ENCODE measurements around the gene IMMP2L. TPM values are rescaled to one million over a fixed set of nuclear protein-coding genes. Genes with fewer than 3 reads are reported as not detected.

Gene IMMP2L
- polyA plus RNA-seq, 2 of the 4 experiments (the other 2 are of a cell fraction): 16.1 to 23.8 TPM

GRCh38 chr7:111063166-111063565 lies 499.1 kb downstream of the IMMP2L start:
- ChIA-PET POLR2A (no interaction called here), CTCF (no interaction called here)
- Histone ChIP-seq H3K9me3 (peaks cover 17% of the 10 kb centered on the region), H3K4me3 (no peak overlapping the region), H3K4me1 (no peaks in the 10 kb centered on the region), H3K27ac (no peak overlapping the region), H3K4me2 (no peak overlapping the region)
- 83% methylated on average over 1 of the region's 1 CpG for WGBS (ENCODE audit: missing lambda C conversion rate)
- TF ChIP-seq ZFP36 (IDR thresholded peaks at IDR 0.05; ENCODE audit: borderline replicate concordance, partially characterized antibody): peak; percentile 27
- TF ChIP-seq TFCP2L1 (CRISPR knock-in tag; IDR thresholded peaks at IDR 0.05): no peak
- DNase-seq (ENCODE audit: low read depth in 1 of 2, low spot score in 1 of 2) (no peak), FAIRE-seq (no peak), ATAC-seq (no peak)

- POLR2A ChIA-PET: no interaction called here
These were observed 502.5 kb downstream of the IMMP2L start for GRCh38 chr7:111059833-111060232.

DNA sequence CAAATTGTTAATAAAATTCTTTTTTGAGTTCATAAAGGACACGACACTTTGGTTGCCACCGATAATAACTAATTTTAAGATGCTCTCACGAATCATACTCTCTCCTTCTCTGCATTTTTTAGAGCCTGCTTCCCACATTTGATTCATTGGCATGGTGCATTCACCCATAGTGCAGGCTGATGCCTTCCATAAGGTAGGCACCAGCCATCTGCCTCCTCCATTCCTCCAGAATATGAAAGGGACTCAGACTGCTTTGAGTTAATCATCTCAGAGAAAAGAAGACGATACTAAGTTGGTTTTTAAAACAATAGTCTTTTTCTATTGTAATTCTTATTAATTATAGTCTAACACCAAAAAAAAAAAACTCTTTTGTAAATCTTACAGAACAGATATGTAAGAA lies 505.2 kb downstream of the IMMP2L start:
- DNase-seq (ENCODE audit: low read depth in 1 of 2, low spot score in 1 of 2) (no peak), FAIRE-seq (no peak), ATAC-seq (no peak)
- no peaks in the 10 kb centered on the region for H3K4me1 ChIP-seq
- ChIA-PET POLR2A (no interaction called here), CTCF (no interaction called here)
- no peak overlapping the region for H3K27ac ChIP-seq
- H3K4me3 ChIP-seq: no peak overlapping the region
- WGBS (ENCODE audit: missing lambda C conversion rate): 70% methylated on average over 4 of the region's 4 CpGs
- H3K4me2 ChIP-seq: no peak overlapping the region
- no peak for TF ChIP-seq TP53 (CRISPR knock-in tag; IDR thresholded peaks at IDR 0.05)
- no peak for TF ChIP-seq NFE2L2 (conservative IDR thresholded peaks at IDR 0.05; ENCODE audit: low read length)
- TF ChIP-seq ZC3H11A (IDR thresholded peaks at IDR 0.05): no peak
- no peak for TF ChIP-seq PHF8 (IDR thresholded peaks at IDR 0.05; ENCODE audit: borderline replicate concordance, low read depth)
- TF ChIP-seq, protein P1, sequence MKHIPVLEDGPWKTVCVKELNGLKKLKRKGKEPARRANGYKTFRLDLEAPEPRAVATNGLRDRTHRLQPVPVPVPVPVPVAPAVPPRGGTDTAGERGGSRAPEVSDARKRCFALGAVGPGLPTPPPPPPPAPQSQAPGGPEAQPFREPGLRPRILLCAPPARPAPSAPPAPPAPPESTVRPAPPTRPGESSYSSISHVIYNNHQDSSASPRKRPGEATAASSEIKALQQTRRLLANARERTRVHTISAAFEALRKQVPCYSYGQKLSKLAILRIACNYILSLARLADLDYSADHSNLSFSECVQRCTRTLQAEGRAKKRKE (CRISPR knock-in tag; IDR thresholded peaks at IDR 0.05; ENCODE audit: low read depth): no peak
- TF ChIP-seq JUNB (IDR thresholded peaks at IDR 0.05): no peak
- TF ChIP-seq SREBF2 (IDR thresholded peaks at IDR 0.05): no peak
- no peak for TF ChIP-seq NPAS2 (CRISPR knock-in tag; IDR thresholded peaks at IDR 0.05; ENCODE audit: borderline replicate concordance)
- no peaks in the 10 kb centered on the region for H3K9me3 ChIP-seq

More at GRCh38 chr7:111059833-111060232, 502.5 kb downstream of the IMMP2L start:
- TF ChIP-seq CEBPB (IDR thresholded peaks at IDR 0.05) (no peak), CHD4 (IDR thresholded peaks at IDR 0.05; ENCODE audit: borderline replicate concordance) (no peak), JUN (IDR thresholded peaks at IDR 0.05) (no peak), HOXA7 (CRISPR knock-in tag; IDR thresholded peaks at IDR 0.05) (no peak), POLR2A (IDR thresholded peaks at IDR 0.05; ENCODE audit: low read length) (no peak), SREBF2 (IDR thresholded peaks at IDR 0.05) (no peak), HEYL (CRISPR knock-in tag; IDR thresholded peaks at IDR 0.05) (no peak), JUNB (IDR thresholded peaks at IDR 0.05) (no peak), NFE2L2 (conservative IDR thresholded peaks at IDR 0.05; ENCODE audit: low read length) (no peak)
- TF ChIP-seq, protein P2, sequence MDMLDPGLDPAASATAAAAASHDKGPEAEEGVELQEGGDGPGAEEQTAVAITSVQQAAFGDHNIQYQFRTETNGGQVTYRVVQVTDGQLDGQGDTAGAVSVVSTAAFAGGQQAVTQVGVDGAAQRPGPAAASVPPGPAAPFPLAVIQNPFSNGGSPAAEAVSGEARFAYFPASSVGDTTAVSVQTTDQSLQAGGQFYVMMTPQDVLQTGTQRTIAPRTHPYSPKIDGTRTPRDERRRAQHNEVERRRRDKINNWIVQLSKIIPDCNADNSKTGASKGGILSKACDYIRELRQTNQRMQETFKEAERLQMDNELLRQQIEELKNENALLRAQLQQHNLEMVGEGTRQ (IDR thresholded peaks at IDR 0.05): no peak
- no peak overlapping the region for H3K4me3 ChIP-seq
- CTCF ChIA-PET: interaction anchor here (1.1 kb wide), 1 partner anchor 13 kb away, joined by 3 read pairs; no protein-coding TSS in a partner anchor
- no peak for ATAC-seq
- DNase-seq (ENCODE audit: low read depth in 1 of 2, low spot score in 1 of 2): no peak
- H3K4me1 ChIP-seq: no peaks in the 10 kb centered on the region
- no peak overlapping the region for H3K27ac ChIP-seq
- H3K9me3 ChIP-seq: peaks cover 17% of the 10 kb centered on the region
- no peak for FAIRE-seq
- H3K4me2 ChIP-seq: no peak overlapping the region

DNA sequence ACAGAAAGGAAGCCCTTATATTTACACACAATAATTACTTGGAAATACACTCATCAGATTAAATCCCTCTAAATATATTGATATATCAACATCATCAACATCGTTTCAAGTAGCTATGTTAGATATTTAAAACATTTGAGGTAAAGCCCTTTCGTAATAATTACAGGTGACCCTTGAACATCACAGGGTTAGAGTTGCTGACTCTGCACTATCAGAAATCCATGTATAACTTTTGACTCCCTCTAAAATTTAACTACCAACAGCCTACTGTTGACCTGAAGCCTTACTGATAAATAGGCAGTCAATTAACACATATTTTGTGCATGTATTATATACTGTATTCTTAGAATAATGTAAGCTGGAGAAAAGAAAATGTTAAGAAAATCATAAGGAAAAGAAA lies 505.9 kb downstream of the IMMP2L start:
- DNase-seq (ENCODE audit: low read depth in 1 of 2, low spot score in 1 of 2): no peak

DNA sequence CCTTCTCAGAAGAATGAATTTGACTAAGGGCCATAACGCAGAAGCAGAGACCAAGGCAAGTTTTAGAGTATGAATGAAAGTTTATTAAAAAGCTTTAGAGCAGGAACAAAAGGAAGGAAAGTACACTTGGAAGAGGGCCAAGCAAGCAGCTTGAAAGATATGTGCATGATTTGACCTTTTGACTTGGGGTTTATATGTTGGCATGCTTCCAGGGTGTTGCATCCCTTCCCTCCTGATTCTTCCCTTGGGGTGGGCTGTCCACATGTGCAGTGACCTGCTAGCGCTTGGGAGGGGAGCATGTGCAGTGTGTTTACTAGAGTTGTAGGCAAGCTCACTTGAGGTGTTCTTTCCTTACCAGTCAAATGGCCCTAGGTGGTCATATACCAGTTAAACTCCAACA lies 509.3 kb downstream of the IMMP2L start:
- no peaks in the 10 kb centered on the region for H3K4me1 ChIP-seq
- TF ChIP-seq RCOR1 (IDR thresholded peaks at IDR 0.05; ENCODE audit: low read depth, low read length): no peak
- TF ChIP-seq MAFK (IDR thresholded peaks at IDR 0.05; ENCODE audit: partially characterized antibody): no peak
- no peak for TF ChIP-seq HOXA7 (CRISPR knock-in tag; IDR thresholded peaks at IDR 0.05)
- no peak for TF ChIP-seq JUN (IDR thresholded peaks at IDR 0.05)
- TF ChIP-seq FOSL2 (IDR thresholded peaks at IDR 0.05): no peak
- no peak for TF ChIP-seq FOSL2 (CRISPR knock-in tag; IDR thresholded peaks at IDR 0.05)
- TF ChIP-seq TP53 (CRISPR knock-in tag; IDR thresholded peaks at IDR 0.05): no peak
- TF ChIP-seq GATA3 (IDR thresholded peaks at IDR 0.05; ENCODE audit: borderline replicate concordance): no peak
- no peak for TF ChIP-seq KDM5A (IDR thresholded peaks at IDR 0.05)
- TF ChIP-seq, protein P1 (CRISPR knock-in tag; IDR thresholded peaks at IDR 0.05; ENCODE audit: low read depth): no peak
- TF ChIP-seq CBX8 (IDR thresholded peaks at IDR 0.05): no peak
- TF ChIP-seq CHD2 (IDR thresholded peaks at IDR 0.05; ENCODE audit: low read length, partially characterized antibody): no peak
- no peak for TF ChIP-seq PHF8 (IDR thresholded peaks at IDR 0.05; ENCODE audit: borderline replicate concordance, low read depth)
- no peak for TF ChIP-seq HDAC2 (IDR thresholded peaks at IDR 0.05)
- TF ChIP-seq NFE2L2 (conservative IDR thresholded peaks at IDR 0.05; ENCODE audit: low read length): no peak
- CTCF ChIA-PET: no interaction called here
- no peak for DNase-seq (ENCODE audit: low read depth in 1 of 2, low spot score in 1 of 2)
- H3K27ac ChIP-seq: no peak overlapping the region
- POLR2A ChIA-PET: no interaction called here
- no peaks in the 10 kb centered on the region for H3K9me3 ChIP-seq
- ATAC-seq: no peak
- WGBS (ENCODE audit: missing lambda C conversion rate): 89% methylated on average over 2 of the region's 2 CpGs
- no peak overlapping the region for H3K4me3 ChIP-seq
- FAIRE-seq: no peak
- no peak overlapping the region for H3K4me2 ChIP-seq

More for the DNA sequence above, 505.9 kb downstream of the IMMP2L start:
- H3K9me3 ChIP-seq: no peaks in the 10 kb centered on the region
- no peak overlapping the region for H3K4me2 ChIP-seq
- ATAC-seq (no peak), FAIRE-seq (no peak)
- 57% methylated on average over 2 of the region's 2 CpGs for WGBS (ENCODE audit: missing lambda C conversion rate)
- CTCF ChIA-PET: no interaction called here
- H3K4me3 ChIP-seq: no peak overlapping the region
- POLR2A ChIA-PET: no interaction called here
- H3K27ac ChIP-seq: no peak overlapping the region
- no peaks in the 10 kb centered on the region for H3K4me1 ChIP-seq
- TF ChIP-seq SREBF2 (IDR thresholded peaks at IDR 0.05) (no peak), MAFK (IDR thresholded peaks at IDR 0.05; ENCODE audit: partially characterized antibody) (peak; percentile 88)

Data from A549 (cell line).